ENCODE results near the gene ZNF92.
"Not testable (repeated sequence)": the region's sequence is repeated elsewhere in the genome, so short reads cannot be mapped to it uniquely, and the experiment has no call there.

ZNF92 gene

GRCh38 chr7:65373608-65374351 is at the start of gene ZNF92:
Gene ZNF92 (plus strand): TSS chr7:65373855. CDS start chr7:65373998, 143 bp downstream.
- DNase-seq, result peak; percentile 95

- no peak for DNase-seq
These were observed 47.7 kb upstream of the ZNF92 start for GRCh38 chr7:65325793-65326432.

DNA sequence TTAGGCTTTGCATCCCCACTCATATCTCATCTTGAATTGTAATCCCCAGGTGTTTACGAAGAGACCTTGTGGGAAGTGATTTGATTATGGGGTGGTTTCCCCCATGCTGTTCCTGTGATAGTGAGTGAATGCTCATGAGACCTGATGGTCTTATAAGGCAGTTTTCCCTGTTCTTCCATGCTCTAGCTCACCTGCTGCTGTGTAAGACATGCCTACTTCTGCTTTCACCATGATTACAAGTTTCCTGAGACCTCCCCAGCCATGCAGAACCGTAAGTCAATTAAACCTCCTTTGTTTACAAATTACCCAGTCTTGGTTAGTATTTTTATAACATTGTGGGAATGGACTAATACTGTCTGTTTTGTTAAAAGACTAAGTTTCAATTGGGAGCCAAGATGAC is 35.3 kb upstream of the ZNF92 start:
- no peak for DNase-seq

DNA sequence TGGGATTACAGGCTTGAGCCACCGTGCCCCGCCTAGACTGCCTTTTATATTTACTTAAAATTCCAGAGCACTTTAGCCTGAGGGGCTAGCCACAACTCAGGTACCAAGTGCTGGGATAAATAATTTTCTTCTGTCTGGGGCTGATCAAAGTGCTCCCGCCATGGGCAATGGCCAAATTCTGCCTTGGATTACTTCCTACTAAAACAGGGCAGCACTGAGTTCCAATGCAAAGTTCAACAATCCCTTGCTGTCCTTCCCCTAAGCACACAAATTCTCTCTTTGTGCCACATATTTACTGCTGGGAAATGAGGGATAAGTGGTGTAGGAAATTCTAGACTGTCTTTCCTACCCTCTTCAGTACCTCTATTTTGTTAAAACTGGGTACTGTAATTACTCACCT is 34.4 kb upstream of the ZNF92 start:
- no peak for DNase-seq

DNA sequence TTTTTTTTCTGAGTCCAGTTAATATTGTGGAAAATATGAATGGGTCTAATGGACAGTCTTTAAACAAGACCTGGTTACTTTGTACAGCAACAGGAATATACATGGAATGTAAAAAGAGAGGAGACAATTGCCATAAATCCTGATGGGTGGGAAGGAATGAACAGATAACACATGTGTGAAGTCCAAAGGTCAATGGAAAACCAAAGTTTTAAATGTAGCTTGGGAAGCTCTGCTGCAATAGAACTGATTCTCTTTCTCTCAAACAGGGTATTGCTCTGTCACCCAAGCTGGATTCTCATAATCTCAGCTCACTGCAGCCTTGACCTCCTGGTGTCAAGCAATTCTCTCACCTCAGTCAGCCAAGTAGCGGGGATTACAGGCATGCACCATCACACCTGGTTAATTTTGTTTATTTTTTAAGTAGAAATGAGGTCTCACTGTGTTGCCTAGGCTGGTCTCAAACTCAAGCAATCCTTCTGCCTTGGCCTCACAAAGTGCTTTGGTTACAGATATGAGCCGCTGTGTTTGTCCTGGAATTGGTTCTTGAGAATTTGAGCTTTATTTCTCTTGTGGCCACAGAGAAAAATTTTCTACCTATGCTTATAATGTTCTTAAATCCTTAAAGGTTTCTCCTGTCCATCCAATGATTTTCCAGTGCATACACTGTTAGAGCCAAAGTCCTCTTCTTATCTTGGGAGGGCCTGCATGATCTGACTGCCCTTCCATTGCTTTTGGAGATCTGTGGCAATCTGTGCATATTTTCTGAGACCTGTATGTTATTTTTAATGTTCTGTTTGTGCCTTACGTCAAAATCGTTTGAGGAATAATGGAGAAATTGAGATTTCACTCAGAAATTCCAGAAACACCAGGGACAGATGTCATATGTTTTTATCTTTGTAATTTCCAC is 30.7 kb upstream of the ZNF92 start:
- DNase-seq, result no peak

DNA sequence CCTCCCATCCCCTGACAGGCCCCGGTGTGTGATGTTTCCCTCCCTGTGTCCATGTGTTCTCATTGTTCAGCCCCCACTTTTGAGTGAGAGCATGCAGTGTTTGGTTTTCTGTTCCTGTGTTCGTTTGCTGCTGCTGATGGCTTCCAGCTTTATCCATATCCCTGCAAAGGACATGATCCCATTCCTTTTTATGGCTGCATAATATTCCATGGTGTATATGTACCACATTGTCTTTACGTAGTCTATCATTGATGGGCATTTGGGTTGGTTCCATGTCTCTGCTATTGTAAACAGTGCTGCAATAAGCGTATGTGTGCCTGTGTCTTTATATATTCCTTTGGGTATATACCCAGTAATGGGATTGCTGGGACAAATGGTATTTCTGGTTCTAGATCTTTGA is 29.1 kb upstream of the ZNF92 start:
- DNase-seq, result not testable (repeated sequence)

DNA sequence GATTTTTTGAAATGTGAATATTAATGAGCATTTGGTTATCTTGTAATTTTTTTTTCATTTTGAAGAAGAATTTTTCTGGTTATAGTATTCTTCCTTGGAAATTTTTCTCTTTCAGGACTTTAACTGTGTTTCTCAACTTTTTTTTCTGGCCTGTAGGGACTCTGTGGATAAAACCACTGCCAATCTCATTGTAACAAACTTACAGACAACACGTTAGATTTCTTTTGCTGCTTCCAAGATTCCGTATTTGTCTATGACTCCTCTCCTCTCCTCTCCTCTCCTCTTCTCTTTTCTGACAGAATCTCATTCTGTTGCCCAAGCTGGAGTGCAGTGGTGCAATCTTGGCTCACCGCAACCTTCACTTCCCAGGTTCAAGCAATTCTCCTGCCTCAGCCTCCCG is 19.4 kb upstream of the ZNF92 start:
- DNase-seq, result no peak

GRCh38 chr7:65369843-65370242 is 3.8 kb upstream of the ZNF92 start:
- DNase-seq, result no peak

DNA sequence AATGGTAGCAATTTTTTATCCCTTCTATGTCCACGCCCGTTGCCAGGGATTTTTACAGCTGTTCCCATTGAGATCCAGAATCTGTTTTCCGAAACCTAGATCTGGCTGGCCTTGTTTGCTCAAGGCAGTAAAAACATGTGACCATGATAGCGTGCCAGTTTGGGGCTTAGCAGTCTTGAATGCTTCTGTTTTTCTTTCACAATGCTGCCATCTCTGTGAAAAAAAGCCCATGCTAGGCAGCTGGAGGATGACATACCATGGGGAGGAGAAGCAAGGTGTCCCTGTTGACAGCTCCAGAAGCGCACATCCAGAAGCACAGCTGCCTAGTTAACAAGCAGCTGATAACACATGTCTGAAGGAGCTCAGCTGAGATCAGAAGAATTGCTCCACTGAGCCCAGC is 2.2 kb upstream of the ZNF92 start:
- DNase-seq, result peak; percentile 2

DNA sequence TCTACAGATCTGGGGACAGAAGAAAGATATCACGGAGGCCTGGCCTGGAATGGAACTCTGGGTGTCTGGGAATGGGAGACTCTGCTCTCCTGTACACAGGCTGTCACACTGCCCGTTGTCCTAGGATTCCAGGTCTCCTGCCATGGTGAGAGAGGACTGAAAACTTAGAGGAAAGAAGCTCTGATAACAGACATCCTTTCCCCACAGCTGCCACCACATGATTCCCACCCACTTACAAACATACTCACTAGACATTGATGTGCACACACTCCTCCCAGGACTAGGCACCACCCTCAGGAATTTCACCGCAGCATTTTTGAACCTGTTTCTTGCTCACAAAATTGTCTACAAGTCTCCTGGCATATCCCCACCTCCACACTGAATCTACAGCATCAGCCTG is 5.7 kb downstream of the ZNF92 start:
- DNase-seq, result no peak

- DNase-seq, result no peak
These were observed 8.1 kb downstream of the ZNF92 start for GRCh38 chr7:65381742-65382141.

GRCh38 chr7:65382452-65382851 is 8.8 kb downstream of the ZNF92 start:
- no peak for DNase-seq

DNA sequence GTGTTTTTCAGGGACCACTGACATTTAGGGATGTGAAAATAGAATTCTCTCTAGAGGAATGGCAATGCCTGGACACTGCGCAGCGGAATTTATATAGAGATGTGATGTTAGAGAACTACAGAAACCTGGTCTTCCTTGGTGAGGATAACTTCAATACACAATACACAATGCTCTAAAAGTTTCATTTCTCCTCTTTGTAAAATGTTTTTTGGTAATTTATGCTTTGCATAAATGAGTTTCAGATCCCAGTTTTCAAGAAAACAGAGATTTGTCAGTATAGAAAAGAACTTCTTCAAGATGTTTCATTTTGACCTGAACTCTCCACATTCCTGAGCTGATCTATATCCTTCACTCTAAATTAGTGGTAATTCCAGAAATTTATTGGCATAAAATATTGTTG is 14.2 kb downstream of the ZNF92 start:
- DNase-seq, result no peak

GRCh38 chr7:65390588-65390987 is 16.9 kb downstream of the ZNF92 start:
- no peak for DNase-seq

DNA sequence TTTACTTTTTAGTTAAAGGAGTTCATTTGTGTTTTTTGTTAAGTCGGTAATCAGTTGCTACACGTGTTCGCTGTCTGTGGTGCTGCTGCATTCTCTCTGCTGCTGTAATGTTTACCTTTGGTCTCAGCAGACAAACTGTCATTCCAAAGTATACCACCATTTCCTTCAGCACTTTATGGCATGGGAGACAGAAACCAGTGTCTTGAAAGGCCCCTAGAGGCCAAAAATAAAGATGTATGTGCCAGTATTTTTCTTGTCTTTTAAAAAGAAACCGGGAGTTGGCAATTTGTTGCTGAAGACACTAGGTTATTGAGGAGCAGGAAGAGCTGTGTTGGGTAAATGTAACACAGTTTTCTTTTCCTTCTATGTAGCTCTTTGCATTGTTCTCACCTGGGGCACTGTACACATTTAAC is 24.1 kb downstream of the ZNF92 start:
- no peak for DNase-seq

- DNase-seq, result not testable (repeated sequence)
These were observed 25.0 kb downstream of the ZNF92 start for GRCh38 chr7:65398671-65399070.

DNA sequence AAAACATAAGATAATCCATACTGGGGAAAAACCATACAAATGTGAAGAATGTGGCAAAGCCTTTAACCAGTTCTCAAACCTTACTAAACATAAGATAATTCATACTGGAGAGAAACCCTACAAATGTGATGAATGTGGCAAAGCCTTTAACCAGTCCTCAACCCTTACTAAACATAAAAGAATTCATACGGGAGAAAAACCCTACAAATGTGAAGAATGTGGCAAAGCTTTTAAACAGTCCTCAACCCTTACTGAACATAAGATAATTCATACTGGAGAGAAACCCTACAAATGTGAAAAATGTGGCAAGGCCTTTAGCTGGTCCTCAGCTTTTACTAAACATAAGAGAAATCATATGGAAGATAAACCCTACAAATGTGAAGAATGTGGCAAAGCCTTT is 25.4 kb downstream of the ZNF92 start:
- not testable (repeated sequence) for DNase-seq

DNA sequence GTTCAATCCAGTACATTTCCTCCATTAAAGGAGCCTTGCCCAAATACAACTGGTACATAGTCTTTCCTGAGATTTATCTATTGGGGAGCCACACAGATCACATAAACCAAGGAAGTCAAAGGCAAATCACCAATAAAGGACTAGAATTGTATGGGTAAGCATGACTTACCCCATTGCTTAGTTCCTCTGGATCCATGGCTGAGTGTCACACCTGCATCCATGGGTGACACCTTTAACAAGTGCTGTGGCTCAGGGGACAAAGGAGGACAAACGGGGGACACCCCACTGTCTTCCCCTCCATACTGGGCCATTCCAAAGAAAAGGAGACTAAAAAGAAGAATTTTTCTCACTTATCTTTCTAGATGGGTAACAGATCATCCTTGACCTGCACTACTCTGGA is 30.4 kb downstream of the ZNF92 start:
- no peak for DNase-seq

- not testable (repeated sequence) for DNase-seq
These were observed 33.1 kb downstream of the ZNF92 start for GRCh38 chr7:65406706-65407105.

GRCh38 chr7:65409363-65409762 is 35.7 kb downstream of the ZNF92 start:
- DNase-seq, result no peak

DNA sequence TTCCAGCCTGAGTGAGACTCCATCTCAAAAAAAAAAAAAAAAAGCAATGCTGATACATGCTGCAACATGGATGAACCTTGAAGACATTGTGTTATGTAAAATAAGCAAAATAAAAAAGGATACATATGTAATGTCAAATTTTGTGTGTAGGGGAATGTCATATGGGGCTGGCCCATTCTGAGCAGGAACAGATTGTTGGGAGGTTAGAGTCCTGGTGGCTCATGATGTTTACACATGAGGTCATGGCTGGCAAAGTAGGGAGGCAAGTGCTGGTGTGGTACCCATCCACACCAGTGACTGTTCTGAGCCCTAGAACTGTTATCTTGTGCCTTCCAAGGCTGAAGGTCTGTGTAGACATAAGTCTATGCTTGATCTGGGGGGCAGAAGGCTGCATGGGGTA is 37.6 kb downstream of the ZNF92 start:
- DNase-seq, result no peak

DNA sequence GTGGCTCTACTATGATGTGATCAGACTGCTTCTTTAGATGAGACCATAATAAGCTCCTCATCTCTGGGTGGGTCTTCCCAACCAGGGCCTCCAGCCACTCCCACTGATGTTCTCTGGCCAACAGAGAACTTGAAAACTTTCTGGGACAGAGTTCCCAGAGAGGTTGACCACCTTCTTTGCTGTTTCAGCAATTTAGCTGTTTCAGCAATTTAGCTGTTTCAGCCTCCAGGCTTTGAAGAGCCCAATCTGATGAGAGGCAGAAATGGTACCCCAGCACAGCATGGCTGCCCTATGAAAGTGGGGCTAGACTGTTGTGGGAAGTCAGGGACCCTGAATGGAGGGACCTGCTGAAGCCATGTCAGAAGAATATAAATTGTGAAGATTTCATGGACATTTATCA is 49.0 kb downstream of the ZNF92 start:
- DNase-seq, result no peak

DNA sequence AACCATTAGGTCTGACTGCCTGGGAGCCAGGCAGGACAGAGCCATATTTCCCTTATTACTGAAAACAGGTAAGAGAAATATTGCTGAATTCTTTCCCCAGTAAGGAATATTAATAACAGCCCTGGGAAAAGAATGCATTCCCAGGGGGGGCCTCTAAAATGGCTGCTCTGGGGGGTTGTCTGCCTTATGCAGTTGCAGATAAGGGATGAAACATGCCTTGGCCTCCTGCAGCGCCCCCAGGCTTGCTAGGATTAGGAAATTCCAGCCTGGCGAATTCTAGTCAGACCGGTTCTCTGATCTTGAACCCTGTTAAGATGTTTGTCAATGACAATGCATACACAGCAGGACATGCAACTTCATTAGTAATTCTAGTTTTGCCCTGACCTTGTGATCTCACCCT is 49.6 kb downstream of the ZNF92 start:
- DNase-seq, result not testable (repeated sequence)

Measured in DMS153 (cell line).